HG03469 (cell line): ENCODE results near the gene CABLES2.

Experiments
- ATAC-seq: cut with Tn5 transposase; IDR thresholded peaks from one replicate; pipeline ENCODE4 v1.9.1; 2021; ENCODE audit warnings: mild to moderate bottlenecking, moderate library complexity, moderate number of reproducible peaks; ENCODE audit not compliant: unreplicated experiment

CABLES2 gene

GRCh38 chr20:62407221-62407992 lies at the start of gene CABLES2:
CABLES2 (minus strand) TSS chr20:62407285; CDS start chr20:62407276, 9 bp downstream.
- ATAC-seq: peak; percentile 77

GRCh38 chr20:62455929-62456328 lies 48.8 kb upstream of the CABLES2 start:
- no peak for ATAC-seq

GRCh38 chr20:62454904-62455636 lies 48.0 kb upstream of the CABLES2 start:
- ATAC-seq: no peak

GRCh38 chr20:62453186-62453808 lies 46.2 kb upstream of the CABLES2 start:
- ATAC-seq: no peak

GRCh38 chr20:62452475-62453095 lies 45.5 kb upstream of the CABLES2 start:
- no peak for ATAC-seq

GRCh38 chr20:62451970-62452369 lies 44.9 kb upstream of the CABLES2 start:
- no peak for ATAC-seq

- ATAC-seq: no peak
Observed at GRCh38 chr20:62451156-62451767, 44.2 kb upstream of the CABLES2 start.

GRCh38 chr20:62449951-62450691 lies 43.0 kb upstream of the CABLES2 start:
- no peak for ATAC-seq

GRCh38 chr20:62448788-62449187 lies 41.7 kb upstream of the CABLES2 start:
- ATAC-seq: no peak

GRCh38 chr20:62448038-62448437 lies 41.0 kb upstream of the CABLES2 start:
- ATAC-seq: no peak

- no peak for ATAC-seq
Observed at GRCh38 chr20:62446888-62447869, 40.1 kb upstream of the CABLES2 start.

GRCh38 chr20:62446481-62446880 lies 39.4 kb upstream of the CABLES2 start:
- ATAC-seq: no peak

- ATAC-seq: no peak
Observed at GRCh38 chr20:62445553-62446340, 38.7 kb upstream of the CABLES2 start.

GRCh38 chr20:62444286-62444685 lies 37.2 kb upstream of the CABLES2 start:
- ATAC-seq: no peak

GRCh38 chr20:62441987-62442539 lies 35.0 kb upstream of the CABLES2 start:
- no peak for ATAC-seq

- no peak for ATAC-seq
Observed at GRCh38 chr20:62439218-62439617, 32.1 kb upstream of the CABLES2 start.

- no peak for ATAC-seq
Observed at GRCh38 chr20:62437927-62438326, 30.8 kb upstream of the CABLES2 start.

- ATAC-seq: no peak
Observed at GRCh38 chr20:62437496-62437895, 30.4 kb upstream of the CABLES2 start.
